Left kidney (tissue), 8 donors: ENCODE data around the gene DSEL. TPM values are rescaled to one million over a fixed set of nuclear protein-coding genes. Genes with fewer than 3 reads are reported as not detected.

Experiments used
- DNase-seq: peaks from one replicate; pipeline ENCODE4 v3.0.0-alpha.2; 2013
- long read RNA-seq, 8 donors: transcript quantifications; one replicate each; lab custom pipeline, GENCODE V29; 2026
- polyA plus RNA-seq: library from polyadenylated mRNA; unstranded; fragments of 120-200 nt; gene quantifications from one replicate; pipeline ENCODE4 v1.2.1, GENCODE V29; 2013; ENCODE audit not compliant: insufficient read length

DSEL gene
- polyA plus RNA-seq, result 30.2 TPM
- long read RNA-seq, donor 1, full-length matches to known transcripts, result 9 of 9 reads
- long read RNA-seq, donor 1, partial matches to known transcripts, result 0 of 9 reads
- long read RNA-seq, donor 1, other reads (novel, unspliced or antisense), result 0 of 9 reads
- long read RNA-seq, donor 2, full-length matches to known transcripts, result 11 of 11 reads
- long read RNA-seq, donor 2, partial matches to known transcripts, result 0 of 11 reads
- long read RNA-seq, donor 2, other reads (novel, unspliced or antisense), result 0 of 11 reads
- long read RNA-seq, donor 3, full-length matches to known transcripts, result 8 of 8 reads
- long read RNA-seq, donor 3, partial matches to known transcripts, result 0 of 8 reads
- long read RNA-seq, donor 3, other reads (novel, unspliced or antisense), result 0 of 8 reads
- long read RNA-seq, donor 4, full-length matches to known transcripts, result 2 of 2 reads
- long read RNA-seq, donor 4, partial matches to known transcripts, result 0 of 2 reads
- long read RNA-seq, donor 4, other reads (novel, unspliced or antisense), result 0 of 2 reads
- long read RNA-seq, donor 5, full-length matches to known transcripts, result 10 of 10 reads
- long read RNA-seq, donor 5, partial matches to known transcripts, result 0 of 10 reads
- long read RNA-seq, donor 5, other reads (novel, unspliced or antisense), result 0 of 10 reads
- long read RNA-seq, donor 6, full-length matches to known transcripts, result 12 of 12 reads
- long read RNA-seq, donor 6, partial matches to known transcripts, result 0 of 12 reads
- long read RNA-seq, donor 6, other reads (novel, unspliced or antisense), result 0 of 12 reads
- long read RNA-seq, donor 7, full-length matches to known transcripts, result 13 of 13 reads
- long read RNA-seq, donor 7, partial matches to known transcripts, result 0 of 13 reads
- long read RNA-seq, donor 7, other reads (novel, unspliced or antisense), result 0 of 13 reads
- long read RNA-seq, donor 8, full-length matches to known transcripts, result 2 of 14 reads
- long read RNA-seq, donor 8, partial matches to known transcripts, result 12 of 14 reads
- long read RNA-seq, donor 8, other reads (novel, unspliced or antisense), result 0 of 14 reads

GRCh38 chr18:67516539-67517443 lies at the start of gene DSEL:
Gene DSEL (minus strand): TSS chr18:67516720. CDS start chr18:67514608, 2,112 bp downstream.
- peak; percentile 94 for DNase-seq

GRCh38 chr18:67553437-67553836 lies 36.9 kb upstream of the DSEL start:
- no peak for DNase-seq

- peak; percentile 13 for DNase-seq
These were observed 34.5 kb upstream of the DSEL start for GRCh38 chr18:67550872-67551520.

- DNase-seq, result no peak
These were observed 33.4 kb upstream of the DSEL start for GRCh38 chr18:67549946-67550345.

- DNase-seq, result no peak
These were observed 29.2 kb upstream of the DSEL start for GRCh38 chr18:67545681-67546080.

- no peak for DNase-seq
These were observed 24.0 kb upstream of the DSEL start for GRCh38 chr18:67540559-67540958.

GRCh38 chr18:67531929-67532328 lies 15.4 kb upstream of the DSEL start:
- DNase-seq, result no peak

- peak; percentile 33 for DNase-seq
These were observed 9.0 kb upstream of the DSEL start for GRCh38 chr18:67525328-67526099.

GRCh38 chr18:67520351-67520921 lies 3.9 kb upstream of the DSEL start:
- DNase-seq, result no peak

GRCh38 chr18:67519592-67519991 lies 3.1 kb upstream of the DSEL start:
- no peak for DNase-seq

- no peak for DNase-seq
These were observed 2.0 kb upstream of the DSEL start for GRCh38 chr18:67518566-67518965.

- peak; percentile 10 for DNase-seq
These were observed 885 bp upstream of the DSEL start for GRCh38 chr18:67517444-67517765.

- peak; percentile 87 for DNase-seq
These were observed 480 bp downstream of the DSEL start for GRCh38 chr18:67515942-67516538.

- no peak for DNase-seq
These were observed 1.5 kb downstream of the DSEL start for GRCh38 chr18:67514901-67515540.

- no peak for DNase-seq
These were observed 2.1 kb downstream of the DSEL start for GRCh38 chr18:67514465-67514864.

GRCh38 chr18:67513280-67513679 lies 3.2 kb downstream of the DSEL start:
- no peak for DNase-seq

GRCh38 chr18:67511840-67512239 lies 4.7 kb downstream of the DSEL start:
- no peak for DNase-seq

- no peak for DNase-seq
These were observed 5.7 kb downstream of the DSEL start for GRCh38 chr18:67510831-67511230.
